ENCODE data around the gene SNX21. TPM values are rescaled to one million over a fixed set of nuclear protein-coding genes. Genes with fewer than 3 reads are reported as not detected.

Gene SNX21
- total and polyA plus RNA-seq, 7 donors: 8.7 to 63.9 (median 24.9) TPM

DNA sequence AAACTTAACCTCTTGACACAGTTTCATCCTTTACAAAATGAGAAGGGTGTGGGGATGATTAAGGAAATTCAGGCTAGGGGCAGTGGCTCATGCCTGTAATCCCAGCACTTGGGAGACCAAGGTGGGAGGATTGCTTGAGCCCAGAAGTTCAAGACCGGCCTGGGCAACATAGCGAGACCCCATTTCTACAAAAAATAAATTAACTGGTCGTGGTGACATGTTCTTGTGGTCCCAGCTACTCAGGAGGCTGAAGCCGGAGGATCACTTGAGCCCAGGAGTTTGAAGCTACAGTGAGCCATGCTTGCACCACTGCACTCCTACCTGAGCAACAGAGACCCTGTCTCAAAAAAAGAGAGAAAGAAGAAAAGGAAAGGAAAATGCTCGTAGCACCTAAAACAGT lies 32.9 kb downstream of the SNX21 start:
- Histone ChIP-seq H3K36me3 (ENCODE audit: insufficient read depth in 1 of 2, low read depth in 1 of 2) (no peaks in the 10 kb centered on the region), H3K9me3 (no peaks in the 10 kb centered on the region), H3K4me3 (no peak overlapping the region), H3K27ac (no peak overlapping the region), H3K4me1 (no peaks in the 10 kb centered on the region), H3K27me3 (ENCODE audit: insufficient read depth in 3 of 3, low read length in 2 of 3) (no peaks in the 10 kb centered on the region)
- TF ChIP-seq, protein P1, sequence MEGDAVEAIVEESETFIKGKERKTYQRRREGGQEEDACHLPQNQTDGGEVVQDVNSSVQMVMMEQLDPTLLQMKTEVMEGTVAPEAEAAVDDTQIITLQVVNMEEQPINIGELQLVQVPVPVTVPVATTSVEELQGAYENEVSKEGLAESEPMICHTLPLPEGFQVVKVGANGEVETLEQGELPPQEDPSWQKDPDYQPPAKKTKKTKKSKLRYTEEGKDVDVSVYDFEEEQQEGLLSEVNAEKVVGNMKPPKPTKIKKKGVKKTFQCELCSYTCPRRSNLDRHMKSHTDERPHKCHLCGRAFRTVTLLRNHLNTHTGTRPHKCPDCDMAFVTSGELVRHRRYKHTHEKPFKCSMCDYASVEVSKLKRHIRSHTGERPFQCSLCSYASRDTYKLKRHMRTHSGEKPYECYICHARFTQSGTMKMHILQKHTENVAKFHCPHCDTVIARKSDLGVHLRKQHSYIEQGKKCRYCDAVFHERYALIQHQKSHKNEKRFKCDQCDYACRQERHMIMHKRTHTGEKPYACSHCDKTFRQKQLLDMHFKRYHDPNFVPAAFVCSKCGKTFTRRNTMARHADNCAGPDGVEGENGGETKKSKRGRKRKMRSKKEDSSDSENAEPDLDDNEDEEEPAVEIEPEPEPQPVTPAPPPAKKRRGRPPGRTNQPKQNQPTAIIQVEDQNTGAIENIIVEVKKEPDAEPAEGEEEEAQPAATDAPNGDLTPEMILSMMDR (IDR thresholded peaks at IDR 0.05): no peak
- intact Hi-C loops (cut with DNase I): no loop called here
- WGBS, 3 donors: 90 to 93% (median 91%) methylated on average over 5 of the region's 5 CpGs
- no peak for DNase-seq
- no peak for ATAC-seq

- ATAC-seq: no peak
- intact Hi-C loops (cut with DNase I): no loop called here
These were observed 33.7 kb downstream of the SNX21 start for GRCh38 chr20:45867136-45867818.

DNA sequence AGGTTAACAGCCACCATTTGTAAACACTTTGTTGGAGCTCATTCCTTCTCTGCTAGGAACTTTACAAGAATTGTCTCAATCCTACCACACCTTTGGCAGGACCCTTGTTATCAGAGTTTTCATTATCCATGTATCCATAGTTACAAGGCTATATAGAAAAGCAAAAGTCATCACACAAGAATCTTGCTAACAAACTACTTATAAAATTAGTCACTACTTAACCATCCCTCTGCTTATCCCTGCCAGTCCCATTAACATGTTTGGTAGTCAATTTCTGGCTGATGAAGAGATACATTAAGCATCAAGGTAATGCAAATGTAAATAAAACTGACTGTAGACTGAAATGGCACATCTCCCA lies 34.2 kb downstream of the SNX21 start:
- Histone ChIP-seq H3K4me3 (no peak overlapping the region), H3K4me1 (no peaks in the 10 kb centered on the region), H3K27ac (no peak overlapping the region), H3K27me3 (ENCODE audit: insufficient read depth in 3 of 3, low read length in 2 of 3) (no peaks in the 10 kb centered on the region), H3K9me3 (no peaks in the 10 kb centered on the region), H3K36me3 (ENCODE audit: insufficient read depth in 1 of 2, low read depth in 1 of 2) (no peaks in the 10 kb centered on the region)
- DNase-seq (no peak), ATAC-seq (no peak)
- TF ChIP-seq, protein P1 (IDR thresholded peaks at IDR 0.05): no peak
- intact Hi-C loops (cut with DNase I): no loop called here

More at GRCh38 chr20:45867136-45867818, 33.7 kb downstream of the SNX21 start:
- H3K4me1 ChIP-seq: no peaks in the 10 kb centered on the region
- TF ChIP-seq, protein P1 (IDR thresholded peaks at IDR 0.05): no peak
- WGBS, 3 donors: 90 to 92% (median 90%) methylated on average over 6 of the region's 6 CpGs
- DNase-seq: no peak
- H3K36me3 ChIP-seq (ENCODE audit: insufficient read depth in 1 of 2, low read depth in 1 of 2): no peaks in the 10 kb centered on the region
- no peaks in the 10 kb centered on the region for H3K9me3 ChIP-seq
- no peaks in the 10 kb centered on the region for H3K27me3 ChIP-seq (ENCODE audit: insufficient read depth in 3 of 3, low read length in 2 of 3)
- no peak overlapping the region for H3K27ac ChIP-seq
- no peak overlapping the region for H3K4me3 ChIP-seq

DNA sequence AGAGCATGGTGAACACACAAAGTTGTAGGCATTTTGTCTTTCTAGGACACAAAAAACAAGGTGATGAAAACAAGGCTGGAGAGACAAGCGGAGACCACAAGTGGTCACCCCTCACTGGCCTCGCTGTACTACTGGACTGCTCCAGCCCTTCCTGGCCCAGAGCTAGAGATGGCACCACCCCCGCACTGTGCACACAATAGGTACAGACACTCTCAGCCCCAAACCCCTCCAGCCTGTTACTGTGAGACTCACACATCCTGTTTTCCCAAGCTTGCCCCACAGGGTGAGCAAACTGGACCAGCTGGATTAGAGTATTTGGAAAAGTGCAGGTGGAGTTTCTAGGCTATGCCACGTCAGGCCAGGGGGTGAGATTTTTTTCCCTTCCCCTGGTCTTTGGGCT lies 39.0 kb downstream of the SNX21 start:
- Histone ChIP-seq H3K27me3 (ENCODE audit: insufficient read depth in 3 of 3, low read length in 2 of 3) (no peaks in the 10 kb centered on the region), H3K27ac (no peak overlapping the region), H3K4me1 (no peaks in the 10 kb centered on the region), H3K4me3 (no peak overlapping the region), H3K9me3 (no peaks in the 10 kb centered on the region), H3K36me3 (ENCODE audit: insufficient read depth in 1 of 2, low read depth in 1 of 2) (peaks cover 0 to 11% of the 10 kb centered on the region in 2 donors)
- WGBS, 3 donors: 89 to 92% (median 90%) methylated on average over 4 of the region's 4 CpGs
- TF ChIP-seq, protein P1 (IDR thresholded peaks at IDR 0.05): no peak
- ATAC-seq: no peak
- no peak for DNase-seq
- intact Hi-C loops (cut with DNase I): no loop called here
